Kidney epithelial cell (primary cell): ENCODE measurements around the gene EPO. TPM values are rescaled to one million over a fixed set of nuclear protein-coding genes. Genes with fewer than 3 reads are reported as not detected.

ENCODE experiments used
- DNase-seq: peaks from one replicate; pipeline ENCODE4 v3.0.0-alpha.2; 2010; ENCODE audit warnings: low read depth
- H3K27me3 ChIP-seq: 2 replicates; pipeline ENCODE4 v1.6.0; 2011; ENCODE audit warnings: low read length; ENCODE audit not compliant: control insufficient read depth, insufficient read depth
- H3K36me3 ChIP-seq: 2 replicates; pipeline ENCODE4 v1.5.1; 2011; ENCODE audit warnings: low read length; ENCODE audit not compliant: control insufficient read depth, insufficient read depth
- H3K4me3 ChIP-seq: 2 replicates; pipeline ENCODE4 v1.5.1; 2011; ENCODE audit warnings: low read depth, mild to moderate bottlenecking, control low read depth, low read length
- CTCF ChIP-seq: IDR thresholded peaks from 2 replicates; pipeline ENCODE4 v1.5.1; 2011; ENCODE audit warnings: mild to moderate bottlenecking, moderate library complexity, low read length, control low read depth, inconsistent platforms; ENCODE audit not compliant: insufficient read depth, poor library complexity, severe bottlenecking
- total RNA-seq: library from RNA; depleted of rRNA; stranded (reverse); fragments of >200 nt; gene quantifications from 2 replicates; pipeline ENCODE4 v1.2.3, GENCODE V29; 2015

Gene EPO
- total RNA-seq, 1 donor from 2014 or later: not detected

GRCh38 chr7:100728196-100728595, 7.9 kb downstream of the EPO start:
- Histone ChIP-seq H3K36me3 (no peaks in the 10 kb centered on the region), H3K4me3 (no peak overlapping the region), H3K27me3 (peaks cover 11% of the 10 kb centered on the region)
- TF ChIP-seq CTCF: no peak
- DNase-seq: no peak

GRCh38 chr7:100730136-100730800, 10.0 kb downstream of the EPO start:
- DNase-seq: no peak
- H3K4me3 ChIP-seq: no peak overlapping the region
- H3K27me3 ChIP-seq: peaks cover 5% of the 10 kb centered on the region
- no peak for TF ChIP-seq CTCF
- H3K36me3 ChIP-seq: no peaks in the 10 kb centered on the region

GRCh38 chr7:100731937-100732636, 11.8 kb downstream of the EPO start:
- H3K4me3 ChIP-seq: no peak overlapping the region
- no peak for TF ChIP-seq CTCF
- no peak for DNase-seq
- peaks cover 5% of the 10 kb centered on the region for H3K27me3 ChIP-seq
- no peaks in the 10 kb centered on the region for H3K36me3 ChIP-seq

- Histone ChIP-seq H3K36me3 (no peaks in the 10 kb centered on the region), H3K4me3 (no peak overlapping the region), H3K27me3 (peaks cover under 1% of the 10 kb centered on the region)
- no peak for TF ChIP-seq CTCF
- no peak for DNase-seq
Measured at GRCh38 chr7:100735730-100736129, 15.5 kb downstream of the EPO start.

- TF ChIP-seq CTCF: no peak
- Histone ChIP-seq H3K36me3 (no peaks in the 10 kb centered on the region), H3K4me3 (no peak overlapping the region)
Measured at GRCh38 chr7:100736671-100737070, 16.4 kb downstream of the EPO start.

More at GRCh38 chr7:100736671-100737070, 16.4 kb downstream of the EPO start:
- DNase-seq: no peak
- no peaks in the 10 kb centered on the region for H3K27me3 ChIP-seq
